GM21367 (cell line): ENCODE measurements around the gene SUPT5H.

ENCODE experiments used
- ATAC-seq: cut with Tn5 transposase; IDR thresholded peaks from one replicate; pipeline ENCODE4 v1.9.1; 2021; ENCODE audit not compliant: unreplicated experiment

SUPT5H gene

DNA sequence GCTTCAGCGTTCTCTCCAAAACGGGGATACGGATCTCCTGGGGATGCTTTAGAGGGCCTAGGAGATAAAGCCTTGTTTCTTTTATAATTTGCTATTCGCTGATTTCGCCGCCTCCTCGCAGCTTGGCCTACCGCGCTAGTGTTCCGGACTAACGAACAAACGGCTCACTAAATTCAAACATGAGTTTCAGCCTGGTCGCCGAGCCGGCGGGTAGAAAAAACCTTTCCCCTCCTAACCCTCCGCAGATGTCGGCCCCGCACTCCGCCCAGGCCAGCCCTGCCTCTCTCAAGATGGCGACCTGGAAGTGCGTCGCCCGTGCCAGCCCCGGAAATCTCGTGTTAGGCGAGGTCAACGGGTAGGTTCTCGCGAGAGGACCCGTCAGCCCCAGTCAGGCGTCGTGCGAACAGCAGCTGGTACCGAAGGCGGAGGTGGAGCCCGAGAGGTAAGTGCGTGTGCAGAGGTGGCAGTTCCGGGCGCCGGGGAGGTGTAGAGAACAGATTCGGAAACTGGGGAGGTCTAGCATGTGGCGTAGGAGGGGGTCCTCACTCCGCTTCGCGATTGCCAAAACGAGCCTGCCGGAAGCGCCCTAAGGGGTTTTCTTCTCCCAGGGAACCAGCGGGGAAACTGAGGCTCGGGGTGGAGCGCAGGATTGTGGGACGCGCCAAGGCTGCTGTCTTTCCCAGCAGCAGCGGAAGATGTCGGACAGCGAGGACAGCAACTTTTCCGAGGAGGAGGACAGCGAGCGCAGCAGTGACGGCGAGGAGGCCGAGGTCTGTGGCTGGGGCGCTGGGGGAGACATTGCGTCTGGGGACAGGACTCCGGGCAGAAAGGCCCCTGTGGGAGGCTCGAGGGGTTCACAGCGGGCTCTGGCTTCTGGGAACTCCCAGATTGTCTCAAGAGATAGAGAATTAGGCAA, at the start of gene SUPT5H:
TSS of gene SUPT5H (plus strand) at position 387 of the 916 bp plus-strand sequence. CDS start at position 696, 309 bp downstream.
- ATAC-seq = peak; percentile 62

DNA sequence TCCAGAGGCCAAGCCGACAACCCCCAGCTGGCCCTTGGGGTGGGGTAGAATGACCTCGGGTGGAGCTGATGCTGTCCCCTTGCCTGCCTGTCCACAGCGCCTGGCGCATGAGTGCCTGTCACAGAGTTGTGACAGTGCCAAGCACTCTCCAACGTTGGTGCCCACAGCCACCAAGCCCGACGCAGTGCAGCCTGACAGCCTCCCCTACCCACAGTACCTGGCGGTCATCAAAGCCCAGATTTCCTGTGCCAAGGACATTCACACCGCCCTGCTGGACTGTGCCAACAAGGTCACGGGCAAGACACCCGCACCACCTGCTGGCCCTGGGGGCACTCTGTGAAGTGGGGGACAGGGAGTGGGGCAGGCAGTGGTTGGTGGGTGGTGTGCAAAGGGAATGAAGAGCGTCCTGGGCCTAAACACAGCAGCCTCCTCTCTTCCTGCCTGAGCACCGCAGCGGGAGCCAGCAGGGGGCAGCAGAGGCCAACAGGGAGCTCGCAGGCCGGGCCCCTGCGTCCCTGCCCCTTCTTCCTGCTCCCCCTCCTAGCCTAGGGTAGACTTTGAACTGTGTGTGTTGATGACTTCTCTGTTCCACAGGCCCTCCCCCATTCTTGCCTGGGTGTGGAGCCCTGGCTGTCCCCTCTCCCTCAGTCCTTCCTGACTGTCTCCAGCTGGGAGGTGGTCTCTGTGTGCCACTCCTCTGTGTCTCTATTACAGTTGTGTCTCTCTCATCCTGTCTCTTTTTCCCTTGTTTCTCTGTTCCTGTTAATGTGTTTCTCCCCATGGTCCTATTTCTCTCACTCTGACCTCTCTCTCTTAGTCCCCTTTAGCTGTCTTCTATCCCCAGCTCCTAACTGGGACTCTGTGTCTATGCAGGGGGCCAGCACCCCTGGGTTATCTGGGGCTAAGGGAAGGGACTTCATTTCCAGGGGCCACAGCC, 47.8 kb upstream of the SUPT5H start:
- peak; percentile 27 for ATAC-seq

DNA sequence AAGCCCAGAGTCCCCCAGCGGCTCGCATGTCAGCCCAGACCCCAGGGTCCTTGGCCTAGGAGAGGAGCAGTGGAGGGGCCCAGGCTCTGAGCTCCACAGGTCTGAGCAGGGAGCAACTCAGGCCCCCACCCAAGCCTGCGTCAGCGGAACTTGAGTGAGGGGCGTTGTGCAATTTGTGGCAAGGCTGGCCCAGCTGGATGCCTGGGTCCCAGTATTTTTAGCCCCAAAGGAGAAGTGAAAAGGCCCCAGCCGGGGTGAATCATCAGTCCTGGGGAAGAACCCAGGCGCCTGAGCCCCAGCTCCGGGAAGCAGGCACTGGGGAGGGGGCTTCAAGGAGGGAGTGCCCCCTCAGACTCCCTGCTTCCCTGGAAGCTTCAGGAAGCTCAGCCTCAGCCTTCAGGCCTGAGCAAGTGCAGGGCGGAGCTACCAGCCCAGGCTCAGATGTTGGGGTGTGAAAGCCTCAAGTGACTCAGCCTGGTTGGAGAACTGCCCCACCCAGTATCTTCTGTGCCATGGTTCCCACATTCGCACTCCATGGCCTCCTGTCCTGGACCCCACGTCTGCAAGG, 47.0 kb upstream of the SUPT5H start:
- ATAC-seq = no peak

DNA sequence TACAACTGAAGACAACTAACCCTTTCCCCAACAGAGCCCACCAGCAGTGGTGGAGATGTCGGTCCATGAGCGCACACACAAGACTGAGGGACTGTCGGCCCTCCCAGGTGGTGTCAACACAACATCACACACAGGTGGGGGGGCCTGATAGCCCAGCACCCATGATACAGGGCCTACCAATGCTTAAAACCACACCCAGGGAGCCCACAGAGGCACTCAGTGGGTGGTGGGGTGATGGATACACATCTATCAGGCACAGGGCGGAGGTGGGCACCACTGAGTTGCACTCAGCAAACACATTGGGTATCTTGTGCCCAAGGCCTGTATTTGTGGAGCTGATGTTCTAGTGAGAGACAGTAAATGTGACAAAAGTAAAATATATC, 45.7 kb upstream of the SUPT5H start:
- no peak for ATAC-seq

DNA sequence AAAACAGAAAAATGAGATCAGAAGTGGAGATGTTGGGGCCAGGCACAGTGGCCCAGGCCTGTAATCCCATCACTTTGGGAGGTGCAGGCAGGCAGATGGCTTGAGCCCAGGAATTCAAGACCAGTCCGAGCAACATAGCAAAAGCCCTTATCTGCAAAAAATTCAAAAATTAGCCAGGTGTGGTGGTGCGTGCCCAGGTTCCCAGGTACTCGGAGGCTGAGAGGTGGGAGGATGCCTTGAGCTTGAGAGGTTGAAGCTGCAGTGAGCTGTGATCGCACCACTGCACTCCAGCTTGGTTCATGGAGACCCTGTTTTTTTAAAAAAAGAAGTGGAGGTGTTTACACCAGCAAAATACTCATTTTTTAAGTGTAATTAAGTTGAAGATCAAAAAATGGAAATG, 45.3 kb upstream of the SUPT5H start:
- no peak for ATAC-seq

DNA sequence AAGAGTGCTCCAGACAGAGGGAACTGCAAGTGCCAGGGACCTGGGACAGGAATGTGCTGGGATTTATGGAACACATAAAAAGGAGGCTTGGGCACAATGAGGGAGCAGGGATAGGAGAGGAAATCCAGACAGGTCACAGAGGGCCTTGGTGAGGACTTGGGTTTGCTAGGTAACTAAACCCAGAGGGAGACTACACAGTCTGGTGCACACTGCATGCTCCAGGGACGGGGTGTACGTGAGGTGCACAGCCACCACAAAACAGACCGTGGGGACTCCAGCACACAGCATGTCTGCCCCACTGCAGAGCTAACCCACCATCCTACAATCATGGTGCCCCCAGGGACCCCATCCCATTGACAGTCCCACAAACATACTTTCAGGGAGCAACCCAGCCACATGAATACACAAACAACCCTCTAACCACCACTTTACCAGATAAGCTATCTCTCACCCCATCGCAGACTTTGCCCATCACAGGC, 44.3 kb upstream of the SUPT5H start:
- ATAC-seq = no peak

DNA sequence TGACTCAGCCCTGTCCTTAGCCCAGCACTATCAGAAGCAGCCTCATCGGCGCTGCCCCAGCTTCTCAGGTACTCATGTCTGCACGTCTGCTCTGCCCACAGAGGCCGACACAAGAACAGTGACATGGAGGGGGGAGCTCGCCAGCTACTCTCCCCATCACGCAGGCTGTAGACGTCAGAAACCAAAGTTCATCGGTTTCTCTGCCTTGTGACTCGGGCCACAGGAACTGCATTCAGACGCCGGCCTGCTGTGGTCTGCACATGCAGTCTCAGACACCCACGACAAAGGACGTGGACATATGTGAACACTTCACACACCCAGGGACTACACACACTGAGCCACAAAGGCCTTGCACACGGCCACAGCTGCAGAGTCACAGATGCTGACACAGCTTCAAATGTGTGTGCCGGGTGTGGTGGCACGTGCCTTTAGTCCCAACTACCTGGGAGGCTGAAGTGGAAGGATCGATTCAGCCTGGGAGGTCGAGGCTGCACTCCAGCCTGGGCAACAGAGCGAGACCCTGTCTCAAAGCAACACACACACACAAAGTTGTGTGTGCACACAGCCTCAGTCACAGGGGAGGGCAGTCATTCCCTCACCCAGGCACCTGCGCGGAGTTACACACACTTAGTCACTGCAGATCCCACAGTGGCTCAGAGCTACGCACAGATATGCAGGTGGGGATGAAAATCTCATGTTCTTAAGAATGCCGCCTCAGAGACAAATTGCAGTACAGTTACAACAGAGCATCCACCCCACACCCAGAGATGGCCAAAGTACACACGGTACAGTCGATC, 43.6 kb upstream of the SUPT5H start:
- ATAC-seq = no peak

DNA sequence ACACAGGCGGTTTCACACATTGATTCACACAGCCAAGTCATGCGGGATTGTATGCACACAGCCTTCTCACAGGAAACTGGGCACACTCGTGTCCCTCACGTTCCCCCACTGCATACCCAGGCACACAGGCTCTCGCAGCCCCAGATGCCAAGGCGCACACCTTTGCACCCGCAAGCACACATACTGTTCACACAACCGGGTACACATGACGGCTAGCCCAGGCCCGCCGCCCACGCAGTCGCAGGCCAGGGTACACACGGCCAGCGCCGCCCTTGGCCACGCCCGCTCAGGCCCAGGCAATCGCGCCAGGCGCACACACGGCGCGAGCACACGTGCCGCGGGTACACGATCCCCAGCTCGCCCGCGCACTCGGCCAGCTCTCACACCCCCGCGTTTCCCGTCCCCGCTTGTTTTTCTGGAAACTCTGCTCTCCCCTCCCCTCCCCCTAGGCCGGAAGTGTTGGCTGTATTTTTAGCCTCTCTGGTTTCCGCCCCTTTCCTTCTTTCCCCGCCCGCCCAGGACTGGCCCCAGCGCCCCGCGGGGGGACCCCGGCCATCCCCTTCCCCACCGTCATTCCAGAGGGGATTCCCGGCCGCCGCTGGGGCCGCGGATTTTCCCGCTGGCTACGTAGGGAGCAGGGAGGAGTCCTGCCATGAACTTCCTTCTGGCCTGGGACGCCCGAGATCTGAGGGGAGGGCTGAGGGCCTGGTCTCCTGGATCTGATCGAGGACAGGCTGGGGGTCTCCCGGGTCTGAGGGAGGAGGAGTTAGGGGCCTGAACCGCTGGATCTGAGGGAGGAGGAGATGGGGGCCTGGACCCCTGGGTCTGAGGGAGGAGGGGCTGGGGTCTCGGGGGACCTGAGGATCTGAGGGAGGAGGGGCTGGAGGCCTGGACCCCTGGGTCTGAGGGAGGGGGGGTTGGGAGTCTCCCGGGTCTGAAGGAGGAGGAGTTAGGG, 42.8 kb upstream of the SUPT5H start:
- no peak for ATAC-seq

DNA sequence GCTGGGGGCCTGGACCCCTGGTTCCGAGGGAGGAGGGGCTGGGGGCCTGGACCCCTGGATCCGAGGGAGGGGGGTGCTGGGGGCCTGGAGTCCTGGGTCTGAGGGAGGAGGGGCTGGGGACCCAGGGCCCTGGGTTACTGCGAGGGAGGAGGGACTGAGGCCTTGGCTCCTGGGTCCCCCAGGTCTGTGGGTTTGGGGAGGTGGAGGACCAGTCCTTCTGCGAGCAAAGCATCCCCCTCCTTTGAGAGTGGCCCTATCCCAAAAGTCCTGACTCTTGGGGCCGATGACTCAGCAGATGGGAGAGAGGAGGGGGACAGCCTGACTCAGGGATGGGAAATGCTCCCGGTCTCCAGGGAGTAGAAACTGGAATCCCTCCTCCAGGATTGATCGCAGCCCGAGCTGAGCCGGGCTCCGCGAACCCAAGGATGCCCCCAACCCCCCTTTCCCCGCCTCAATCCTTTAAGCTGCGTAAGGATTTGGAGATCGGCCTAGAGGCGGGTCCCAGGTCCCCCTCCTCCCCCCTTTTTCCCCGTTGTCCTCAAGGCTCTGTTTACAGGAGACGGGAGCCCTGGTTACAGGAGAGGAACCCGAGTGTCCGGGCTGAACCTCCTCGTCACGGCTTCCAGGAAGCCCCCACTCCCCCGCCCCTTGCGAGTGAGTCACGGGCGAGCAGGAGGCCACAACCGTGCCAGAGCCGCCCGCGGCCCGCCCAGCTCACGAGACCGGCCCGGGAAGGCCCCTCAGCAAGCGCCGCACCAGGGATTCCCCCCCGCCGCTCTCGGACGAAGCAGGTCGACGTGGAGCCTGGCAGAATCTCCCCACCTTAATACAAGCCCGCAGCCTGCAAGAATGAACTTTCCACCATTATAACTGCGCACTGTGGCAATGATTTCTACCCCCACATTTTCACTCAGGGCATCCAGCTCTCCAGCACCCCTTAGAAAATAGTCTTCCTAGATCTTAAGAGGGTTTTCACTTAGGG, 41.8 kb upstream of the SUPT5H start:
- ATAC-seq = no peak

DNA sequence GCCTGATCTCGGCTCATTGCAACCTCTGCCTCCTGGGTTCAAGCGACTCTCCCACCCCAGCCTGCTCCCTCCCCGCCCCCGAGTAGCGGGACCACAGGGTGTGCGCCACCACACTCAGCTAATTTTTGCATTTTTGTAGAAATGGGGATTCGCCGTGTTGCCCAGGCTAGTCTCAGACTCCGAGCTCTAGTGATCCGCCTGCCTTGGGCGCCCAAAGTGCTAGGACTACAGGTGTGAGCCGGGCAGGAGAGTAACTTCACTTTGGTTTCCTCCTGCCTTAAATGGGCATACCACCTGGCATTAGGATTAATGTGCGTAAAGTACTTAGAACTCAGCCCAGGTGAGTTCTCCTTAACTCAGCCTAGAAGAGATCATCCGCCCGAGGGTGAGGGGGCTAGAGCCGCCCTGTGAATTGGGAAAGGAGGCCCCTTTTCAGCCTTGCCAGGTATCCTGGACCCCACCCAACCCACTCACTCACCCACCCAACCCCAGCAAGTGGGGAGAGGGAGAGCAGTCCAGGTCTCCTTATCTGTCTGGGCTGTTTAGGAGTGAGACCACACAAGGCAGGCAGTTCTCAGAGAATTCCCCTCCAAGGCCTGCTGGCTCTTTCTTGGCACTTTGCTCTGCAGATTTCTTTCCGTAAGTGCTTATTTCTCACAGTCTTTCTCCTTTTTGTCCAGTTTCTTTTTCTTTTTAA, 40.0 kb upstream of the SUPT5H start:
- no peak for ATAC-seq

DNA sequence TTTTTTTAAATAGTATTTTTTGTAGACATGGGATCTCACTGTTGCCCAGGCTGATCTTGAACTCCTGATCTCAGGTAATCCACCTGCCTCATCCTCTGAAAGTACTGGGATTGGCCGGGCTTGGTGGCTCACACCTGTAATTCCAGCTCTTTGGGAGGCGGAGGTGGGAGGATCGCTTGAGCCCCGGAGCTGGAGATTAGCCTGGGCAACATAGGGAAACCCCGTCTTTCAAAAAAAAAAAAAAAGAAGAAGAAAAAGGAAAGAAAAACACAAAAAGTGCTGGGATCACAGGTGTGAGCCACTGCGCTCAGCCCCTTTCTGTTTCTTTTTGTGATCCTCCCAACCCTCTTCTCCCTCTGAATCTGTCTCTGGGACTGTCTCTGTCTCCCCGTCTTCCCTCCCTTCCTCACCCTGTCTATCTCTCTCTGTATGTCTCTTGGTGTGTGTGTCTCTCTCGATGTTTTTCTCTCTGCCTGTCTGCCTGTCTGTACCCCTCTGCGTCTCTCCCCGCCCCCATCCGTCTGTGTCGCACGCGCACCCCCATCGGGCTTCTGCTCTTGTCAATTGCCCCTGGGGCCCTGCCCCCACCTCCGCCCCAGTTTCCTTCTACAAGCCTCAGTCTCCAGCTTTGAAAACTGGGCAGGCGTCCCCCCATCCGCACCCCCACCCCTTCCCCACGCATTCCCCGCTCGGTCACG, 39.3 kb upstream of the SUPT5H start:
- ATAC-seq = no peak

DNA sequence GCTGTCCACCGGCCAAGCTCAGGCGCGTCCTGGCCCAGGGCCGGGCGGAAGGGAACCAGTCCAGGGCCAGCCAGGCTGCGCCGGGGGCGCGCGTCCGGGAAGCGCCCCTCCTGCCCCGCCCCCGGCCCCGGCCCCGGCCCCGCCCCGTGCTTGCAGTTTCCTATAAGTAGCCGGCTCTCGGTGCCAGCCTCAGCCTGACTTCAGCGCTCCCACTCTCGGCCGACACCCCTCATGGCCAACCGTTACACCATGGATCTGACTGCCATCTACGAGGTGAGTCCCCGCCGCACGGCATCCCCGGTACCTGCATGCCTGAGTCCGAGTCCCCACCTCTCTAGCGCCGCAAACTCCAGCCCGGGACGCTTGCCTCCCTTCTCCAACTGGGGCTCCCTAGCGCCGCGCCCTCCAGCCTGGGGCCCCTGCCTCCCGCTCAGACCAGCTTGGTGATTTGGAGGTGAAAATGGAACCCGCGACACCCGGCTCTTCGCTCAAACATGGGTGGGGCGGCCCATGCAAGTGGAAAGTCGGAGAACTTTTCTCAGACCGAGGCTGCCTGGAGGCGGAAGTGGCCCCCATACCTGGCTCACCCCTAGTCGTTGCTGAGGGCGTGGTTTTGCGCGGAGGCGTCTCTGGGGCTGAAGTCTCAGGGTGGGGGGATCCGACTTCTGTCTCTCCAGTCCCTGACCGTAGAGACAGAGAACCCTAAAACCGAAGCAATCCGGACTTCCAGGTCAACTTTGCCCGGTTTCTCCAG, 38.5 kb upstream of the SUPT5H start, which contains the start of gene ZFP36:
TSS of gene ZFP36 (plus strand) at position 192 of the 754 bp plus-strand sequence. CDS start at position 250, 58 bp downstream.
- ATAC-seq = peak; percentile 15

DNA sequence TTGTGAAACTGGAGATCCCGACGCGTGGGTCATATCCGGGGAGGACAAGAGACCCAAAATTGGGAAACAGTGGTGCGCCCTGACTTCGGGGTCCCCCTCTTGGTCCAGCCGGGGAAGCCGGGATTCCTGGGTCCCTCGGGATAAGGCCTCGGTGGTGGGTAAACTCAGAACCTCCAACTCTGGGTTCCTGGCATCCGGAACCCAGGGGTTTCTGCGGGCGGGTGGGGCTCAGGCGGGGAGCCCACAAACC, 38.0 kb upstream of the SUPT5H start:
- ATAC-seq = no peak

DNA sequence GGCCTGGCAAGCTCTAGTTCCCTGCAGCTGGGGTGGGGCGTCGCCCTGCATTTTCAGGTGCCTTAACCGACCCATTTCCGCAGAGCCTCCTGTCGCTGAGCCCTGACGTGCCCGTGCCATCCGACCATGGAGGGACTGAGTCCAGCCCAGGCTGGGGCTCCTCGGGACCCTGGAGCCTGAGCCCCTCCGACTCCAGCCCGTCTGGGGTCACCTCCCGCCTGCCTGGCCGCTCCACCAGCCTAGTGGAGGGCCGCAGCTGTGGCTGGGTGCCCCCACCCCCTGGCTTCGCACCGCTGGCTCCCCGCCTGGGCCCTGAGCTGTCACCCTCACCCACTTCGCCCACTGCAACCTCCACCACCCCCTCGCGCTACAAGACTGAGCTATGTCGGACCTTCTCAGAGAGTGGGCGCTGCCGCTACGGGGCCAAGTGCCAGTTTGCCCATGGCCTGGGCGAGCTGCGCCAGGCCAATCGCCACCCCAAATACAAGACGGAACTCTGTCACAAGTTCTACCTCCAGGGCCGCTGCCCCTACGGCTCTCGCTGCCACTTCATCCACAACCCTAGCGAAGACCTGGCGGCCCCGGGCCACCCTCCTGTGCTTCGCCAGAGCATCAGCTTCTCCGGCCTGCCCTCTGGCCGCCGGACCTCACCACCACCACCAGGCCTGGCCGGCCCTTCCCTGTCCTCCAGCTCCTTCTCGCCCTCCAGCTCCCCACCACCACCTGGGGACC, 37.6 kb upstream of the SUPT5H start:
- no peak for ATAC-seq

DNA sequence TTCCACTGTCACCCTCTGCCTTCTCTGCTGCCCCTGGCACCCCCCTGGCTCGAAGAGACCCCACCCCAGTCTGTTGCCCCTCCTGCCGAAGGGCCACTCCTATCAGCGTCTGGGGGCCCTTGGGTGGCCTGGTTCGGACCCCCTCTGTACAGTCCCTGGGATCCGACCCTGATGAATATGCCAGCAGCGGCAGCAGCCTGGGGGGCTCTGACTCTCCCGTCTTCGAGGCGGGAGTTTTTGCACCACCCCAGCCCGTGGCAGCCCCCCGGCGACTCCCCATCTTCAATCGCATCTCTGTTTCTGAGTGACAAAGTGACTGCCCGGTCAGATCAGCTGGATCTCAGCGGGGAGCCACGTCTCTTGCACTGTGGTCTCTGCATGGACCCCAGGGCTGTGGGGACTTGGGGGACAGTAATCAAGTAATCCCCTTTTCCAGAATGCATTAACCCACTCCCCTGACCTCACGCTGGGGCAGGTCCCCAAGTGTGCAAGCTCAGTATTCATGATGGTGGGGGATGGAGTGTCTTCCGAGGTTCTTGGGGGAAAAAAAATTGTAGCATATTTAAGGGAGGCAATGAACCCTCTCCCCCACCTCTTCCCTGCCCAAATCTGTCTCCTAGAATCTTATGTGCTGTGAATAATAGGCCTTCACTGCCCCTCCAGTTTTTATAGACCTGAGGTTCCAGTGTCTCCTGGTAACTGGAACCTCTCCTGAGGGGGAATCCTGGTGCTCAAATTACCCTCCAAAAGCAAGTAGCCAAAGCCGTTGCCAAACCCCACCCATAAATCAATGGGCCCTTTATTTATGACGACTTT, 36.8 kb upstream of the SUPT5H start:
- ATAC-seq = no peak
